ENCODE measurements around the gene RASA3.
A peak's percentile ranks its signal among the peaks of the same experiment; 100 is the strongest.

Gene RASA3

DNA sequence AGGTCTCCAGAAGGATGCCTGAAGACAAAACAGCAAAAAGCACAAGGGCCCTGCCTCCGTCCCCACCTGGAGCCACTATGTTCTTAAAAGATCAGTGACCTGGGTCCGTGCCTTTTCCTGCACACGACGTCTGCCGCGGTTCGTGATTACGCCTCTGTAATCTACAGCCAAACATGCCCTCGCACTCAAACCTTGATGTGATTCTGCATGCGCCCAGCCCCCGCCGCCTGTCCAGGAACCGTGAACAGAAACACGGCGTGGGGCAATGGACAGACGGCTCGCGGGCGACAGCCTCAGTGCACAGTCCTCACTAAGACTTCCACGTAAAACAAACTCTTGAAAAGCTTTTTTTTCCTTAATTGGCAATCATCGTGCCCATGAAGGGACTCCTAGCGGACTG, 174.1 kb downstream of the RASA3 start:
- no peak for DNase-seq

DNA sequence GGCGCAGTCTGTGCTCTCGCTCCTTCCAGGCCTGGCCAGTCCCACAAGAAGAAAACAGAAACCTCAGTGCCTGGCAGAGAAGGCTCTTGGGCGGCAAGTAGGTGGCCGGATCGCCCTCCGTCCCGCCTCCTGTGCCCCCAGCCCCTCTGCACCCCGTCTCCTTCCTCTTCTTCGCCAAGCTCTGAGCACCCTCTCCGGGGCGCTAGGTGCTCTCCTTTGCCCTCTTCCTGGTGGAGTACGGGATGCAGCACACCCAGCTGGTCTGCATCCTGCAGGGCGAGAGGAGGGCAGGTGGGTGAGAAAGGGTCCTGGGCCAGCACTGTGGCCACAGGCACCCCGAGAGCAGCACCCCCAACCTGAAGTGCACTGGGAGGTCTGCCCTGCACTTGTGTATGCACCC, 175.9 kb downstream of the RASA3 start:
- no peak for DNase-seq

DNA sequence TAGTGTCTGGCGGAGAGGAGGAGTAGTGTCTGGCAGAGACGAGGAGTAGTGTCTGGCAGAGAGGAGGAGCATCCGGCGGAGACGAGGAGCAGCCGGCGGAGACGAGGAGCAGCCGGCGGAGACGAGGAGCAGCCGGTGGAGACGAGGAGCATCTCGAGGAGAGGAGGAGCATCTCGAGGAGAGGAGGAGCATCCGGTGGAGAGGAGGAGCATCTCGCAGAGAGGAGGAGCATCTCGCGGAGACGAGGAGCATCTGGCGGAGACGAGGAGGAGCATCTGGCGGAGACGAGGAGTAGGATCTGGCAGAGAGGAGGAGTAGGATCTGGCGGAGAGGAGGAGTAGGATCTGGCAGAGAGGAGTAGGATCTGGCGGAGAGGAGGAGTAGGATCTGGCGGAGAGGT, 176.7 kb downstream of the RASA3 start:
- DNase-seq, result no peak

DNA sequence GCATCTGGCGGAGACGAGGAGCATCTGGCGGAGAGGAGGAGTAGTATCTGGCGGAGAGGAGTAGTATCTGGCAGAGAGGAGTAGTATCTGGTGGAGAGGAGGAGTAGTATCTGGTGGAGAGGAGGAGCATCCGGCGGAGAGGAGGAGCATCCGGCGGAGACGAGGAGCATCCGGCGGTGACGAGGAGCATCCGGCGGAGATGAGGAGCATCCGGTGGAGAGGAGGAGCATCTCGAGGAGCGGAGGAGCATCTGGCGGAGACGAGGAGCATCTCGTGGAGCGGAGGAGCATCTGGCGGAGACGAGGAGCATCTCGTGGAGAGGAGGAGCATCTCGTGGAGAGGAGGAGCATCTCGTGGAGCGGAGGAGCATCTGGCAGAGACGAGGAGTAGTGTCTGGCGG, 177.2 kb downstream of the RASA3 start:
- DNase-seq, result no peak

DNA sequence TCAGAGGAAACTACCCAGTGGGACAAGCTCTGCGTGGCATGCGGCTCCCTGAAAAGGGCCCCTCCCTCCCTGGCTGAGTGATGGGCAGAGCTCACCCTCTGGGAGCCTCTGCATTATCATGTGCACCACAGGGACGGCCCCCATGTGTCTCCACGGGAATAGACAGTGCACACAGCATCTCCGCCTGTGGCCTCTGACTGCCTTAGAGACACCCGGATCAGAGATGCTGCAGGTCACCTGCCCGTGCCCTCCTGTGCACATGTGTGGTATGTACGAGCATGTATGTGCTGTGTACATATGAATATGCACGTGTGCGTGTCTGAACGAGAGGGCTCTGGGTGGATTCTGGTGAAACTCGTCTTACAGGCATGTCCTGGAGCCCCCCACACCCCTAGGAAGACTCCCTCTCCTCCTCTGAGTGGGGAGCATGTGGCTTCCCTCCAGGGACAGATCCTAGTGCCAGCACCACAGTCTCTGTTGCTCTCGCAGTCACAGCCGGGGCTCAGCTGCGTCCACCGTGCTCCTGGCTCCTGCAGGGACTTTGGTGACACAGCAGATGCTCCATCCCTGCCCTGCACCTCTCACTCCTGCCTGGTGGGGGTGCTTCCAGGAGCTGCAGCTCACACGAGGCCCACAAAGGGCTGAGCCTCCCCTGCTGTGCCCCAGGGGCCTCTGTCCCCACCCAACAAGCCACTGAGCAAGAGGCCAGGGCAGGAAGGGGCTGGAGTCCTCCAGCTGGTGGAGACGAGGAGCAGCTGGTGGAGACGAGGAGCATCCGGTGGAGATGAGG, 178.2 kb downstream of the RASA3 start:
- DNase-seq, result no peak

DNA sequence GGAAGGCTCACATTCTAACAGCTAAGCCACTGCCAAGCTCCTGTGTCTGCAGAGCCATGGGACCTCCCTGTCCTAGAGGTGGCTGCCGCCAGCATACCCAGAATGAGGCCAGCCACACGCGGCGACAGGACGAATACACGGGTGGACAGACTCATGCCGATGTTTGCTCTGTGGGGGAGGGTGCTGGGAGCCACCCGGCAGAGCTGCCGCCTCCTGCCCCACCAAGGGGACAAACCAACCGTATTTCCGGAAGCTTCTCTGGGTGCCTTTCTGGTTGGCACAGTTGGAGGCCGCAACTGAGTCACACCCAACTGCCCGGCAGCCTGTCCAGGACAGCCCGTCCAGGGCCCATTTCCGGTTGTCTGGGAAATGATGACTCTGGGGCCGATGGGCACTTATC, 178.9 kb downstream of the RASA3 start:
- DNase-seq, result no peak

DNA sequence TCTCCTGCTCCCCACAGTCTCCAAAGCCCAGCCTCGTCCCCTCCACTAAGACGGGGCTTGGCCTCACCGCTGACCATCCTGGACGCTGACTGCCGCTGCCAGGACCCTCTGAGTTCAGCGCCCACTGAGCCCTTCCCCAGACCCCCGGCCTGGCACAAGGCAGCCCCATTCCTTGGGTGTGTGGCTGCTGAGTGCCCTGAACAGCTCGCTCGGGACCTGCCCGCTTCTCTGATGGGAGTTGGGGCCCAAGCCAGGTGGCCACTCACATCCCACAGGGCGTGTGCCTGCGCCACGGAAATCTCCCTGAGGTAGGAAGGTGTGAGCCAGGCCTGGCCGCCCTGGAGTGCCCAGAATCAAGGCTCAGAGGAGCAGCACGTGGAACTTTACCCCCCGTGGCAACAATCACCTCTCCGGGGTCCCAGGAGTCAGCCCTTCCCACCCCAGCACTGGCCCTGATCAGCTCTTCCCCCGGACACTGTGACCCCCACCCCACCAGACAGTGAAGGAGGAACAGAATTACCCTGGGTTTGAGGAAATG, 179.4 kb downstream of the RASA3 start:
- DNase-seq, result no peak

DNA sequence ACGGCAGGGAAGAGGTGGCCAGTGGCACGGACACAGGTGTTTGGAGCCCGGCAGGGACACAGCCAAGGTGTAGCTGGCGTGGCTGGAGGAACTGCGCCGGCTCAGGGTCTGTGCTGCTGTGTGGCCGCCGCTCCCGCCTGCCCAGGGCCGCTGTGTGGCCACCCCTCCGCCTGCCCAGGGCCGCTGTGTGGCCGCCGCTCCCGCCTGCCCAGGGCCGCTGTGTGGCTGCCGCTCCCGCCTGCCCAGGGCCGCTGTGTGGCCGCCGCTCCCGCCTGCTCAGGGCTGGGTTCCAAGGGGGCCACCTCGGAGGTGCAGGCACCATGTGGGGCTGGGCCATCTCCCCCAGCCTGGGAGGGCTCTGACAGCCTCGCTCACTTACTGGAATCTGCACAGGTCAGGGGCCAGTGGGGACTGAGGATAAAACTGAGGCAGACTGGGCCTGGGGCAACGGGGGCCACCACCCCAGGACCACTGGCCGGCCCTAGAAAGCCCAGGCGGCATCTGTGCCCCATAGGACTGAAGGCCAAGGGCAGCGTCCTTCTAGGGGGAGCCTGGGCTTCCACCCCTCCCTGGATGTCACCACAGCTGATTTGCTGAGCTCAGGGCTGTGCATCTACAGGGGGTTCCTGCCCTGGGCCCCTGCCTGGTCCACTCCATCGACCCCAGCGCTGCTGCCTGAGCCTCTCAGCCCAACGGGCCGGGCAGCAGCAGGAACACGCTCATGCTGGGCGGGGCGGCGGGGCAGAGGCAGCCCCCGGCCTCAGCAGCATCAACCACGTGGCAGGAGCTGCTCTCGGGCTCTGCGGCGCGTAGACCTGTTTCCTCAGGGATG, 180.1 kb downstream of the RASA3 start:
- no peak for DNase-seq

DNA sequence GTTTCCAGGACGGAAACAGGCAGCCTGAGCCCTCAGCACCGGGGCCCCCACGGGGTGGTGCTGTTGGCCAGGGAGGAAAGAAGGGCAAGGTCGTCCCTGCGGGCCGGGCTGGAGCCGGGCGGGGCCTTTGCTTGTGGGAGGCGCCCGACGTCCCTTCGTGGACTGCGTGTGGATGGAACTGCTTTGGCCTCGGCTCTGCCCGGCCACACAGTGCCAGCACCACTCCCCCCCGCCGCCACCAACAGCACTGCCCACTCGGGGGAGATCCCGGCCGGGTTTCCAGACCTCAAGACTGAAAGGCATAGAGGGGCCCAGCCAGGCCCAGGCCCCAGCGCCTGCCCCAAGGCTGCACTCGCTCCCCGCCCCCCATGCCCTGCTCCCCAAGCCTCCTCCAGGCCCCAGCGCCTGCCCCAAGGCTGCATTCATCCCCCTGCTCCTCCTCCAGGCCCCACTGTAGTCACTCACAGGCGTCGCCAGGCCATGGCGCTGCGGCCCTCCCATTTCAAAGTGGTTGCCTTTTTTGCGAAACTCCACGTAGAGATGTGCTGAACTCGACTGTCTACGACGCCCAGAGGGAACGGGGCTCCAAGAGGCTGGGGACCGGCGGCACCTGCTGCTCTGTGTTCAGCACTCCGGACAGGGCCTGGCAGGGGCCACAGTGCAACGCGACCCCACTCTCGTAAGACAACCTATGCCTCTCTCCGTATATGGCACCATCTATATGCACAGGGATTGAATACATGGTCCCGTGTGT, 181.0 kb downstream of the RASA3 start:
- DNase-seq, result peak; percentile 53

DNA sequence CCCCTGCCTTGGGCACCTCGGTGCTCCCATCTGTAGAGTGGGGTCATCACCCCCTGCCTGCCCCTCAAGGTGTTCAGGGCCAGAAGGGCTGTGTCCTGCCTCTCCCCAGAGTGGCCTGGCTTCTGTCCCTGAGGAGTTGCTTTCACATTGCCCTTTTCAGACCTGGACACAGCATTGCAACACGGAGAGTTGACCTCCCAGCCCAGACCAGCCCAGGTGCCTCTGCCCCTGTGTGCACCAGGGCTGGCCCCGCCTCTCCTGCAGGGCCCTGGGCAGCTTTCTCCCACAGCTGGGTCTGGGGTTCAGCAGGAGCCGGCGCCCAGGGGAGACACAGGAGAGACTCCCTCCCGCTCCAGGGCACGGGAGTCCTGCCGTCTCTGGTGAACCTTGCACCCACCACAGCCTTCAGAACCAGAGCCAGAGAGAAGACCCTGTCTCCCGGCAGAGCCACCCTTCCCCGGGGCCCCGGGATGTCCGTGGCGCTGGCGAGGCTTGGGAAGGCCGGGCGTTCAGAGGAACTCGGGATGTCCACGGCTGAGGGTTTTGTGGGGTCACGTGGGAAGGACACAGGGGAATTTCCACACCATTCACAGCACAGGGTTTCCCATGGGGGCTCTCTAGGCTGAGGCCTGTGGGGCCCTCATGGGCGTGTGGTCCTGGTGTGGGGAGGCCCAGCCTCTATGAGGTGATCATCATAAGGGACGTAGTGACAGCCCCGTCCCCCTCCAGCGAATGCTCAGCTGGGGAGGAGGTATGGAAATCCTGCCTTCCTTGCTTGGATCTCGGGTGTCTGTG, 181.8 kb downstream of the RASA3 start:
- DNase-seq, result no peak

DNA sequence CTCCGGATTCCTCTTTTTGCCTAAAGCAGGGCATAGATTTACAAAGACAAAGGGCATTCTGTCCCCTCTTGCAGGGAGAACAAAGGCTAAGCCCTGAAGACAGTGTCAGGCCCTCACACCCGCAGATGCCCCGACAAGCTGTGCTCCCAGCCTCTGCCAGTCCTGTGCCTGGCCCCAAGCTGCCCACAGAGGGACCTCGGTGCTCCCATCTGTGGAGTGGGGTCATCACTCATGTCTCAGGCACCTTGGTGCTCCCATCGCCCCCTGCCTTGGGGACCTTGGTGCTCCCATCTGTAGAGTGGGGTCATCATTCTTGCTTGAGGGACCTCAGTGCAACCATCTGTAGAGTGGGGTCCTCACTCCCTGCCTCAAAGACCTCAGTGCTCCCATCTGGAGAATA, 182.9 kb downstream of the RASA3 start:
- no peak for DNase-seq

DNA sequence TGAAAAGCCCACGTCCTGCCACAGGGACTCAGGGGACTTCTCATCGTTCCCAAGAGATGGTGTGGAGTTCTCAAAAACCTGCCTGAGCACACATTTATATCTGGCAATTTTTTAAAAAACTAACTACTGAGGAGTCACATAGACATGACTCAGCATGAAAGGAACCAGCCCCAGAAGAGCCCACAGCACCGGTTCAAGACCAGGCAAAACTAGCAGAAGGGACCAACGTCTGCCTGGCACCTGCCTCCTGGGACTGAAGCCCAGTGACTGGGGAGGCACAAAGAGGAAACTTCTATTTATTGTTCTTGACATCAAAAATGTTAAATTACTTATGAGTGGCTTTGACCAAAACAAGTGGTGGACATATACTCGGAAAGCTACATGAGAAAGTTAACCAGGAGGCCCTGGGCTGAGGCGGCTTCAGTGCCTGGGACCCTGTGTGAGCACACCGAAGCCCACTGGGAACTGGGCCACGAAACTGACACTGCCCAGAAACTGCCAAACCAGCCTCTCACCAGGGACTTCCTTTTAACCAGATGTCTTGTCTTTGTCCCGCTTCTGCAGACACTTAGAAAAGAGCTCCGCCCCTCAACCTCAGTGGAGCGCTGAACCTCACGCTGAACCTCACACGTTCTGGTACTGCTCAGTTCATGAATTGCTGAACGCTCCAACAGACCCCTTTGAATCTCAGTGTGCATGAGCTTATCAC, 184.2 kb downstream of the RASA3 start:
- DNase-seq, result no peak

DNA sequence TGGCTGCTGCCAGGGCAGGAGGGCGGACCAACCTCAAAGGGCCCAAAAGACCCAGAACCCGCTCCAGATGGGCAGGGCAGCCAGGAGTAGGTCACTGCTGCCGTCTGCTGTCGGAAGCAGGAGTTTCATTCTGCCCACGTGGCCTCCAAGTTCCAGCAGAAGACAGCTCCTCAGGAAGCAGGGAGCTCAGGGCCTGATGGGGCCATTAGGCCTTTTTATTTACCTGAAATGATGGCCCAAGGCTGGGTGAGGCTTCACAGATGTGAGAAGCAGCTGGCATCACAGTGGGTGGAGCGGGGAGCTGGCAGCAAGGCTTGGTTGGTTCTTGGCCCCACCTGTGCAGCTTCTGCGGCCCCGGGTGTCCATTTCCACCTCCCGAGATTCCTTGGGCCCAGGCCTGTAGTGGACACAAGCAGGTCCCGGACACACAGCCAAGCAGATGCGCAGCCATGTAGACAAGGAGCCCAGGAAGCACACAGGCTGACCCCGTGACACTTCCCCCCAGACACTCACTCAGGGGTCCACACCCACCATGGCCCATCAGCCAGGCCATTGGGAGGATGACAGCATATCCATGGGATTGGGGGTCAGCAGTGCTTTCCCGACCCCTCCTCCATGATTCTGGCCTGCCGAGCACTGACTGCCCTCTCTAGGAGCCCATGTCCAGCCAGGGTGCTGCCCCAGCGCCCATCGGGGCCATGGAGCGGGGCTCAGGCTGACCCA, 185.0 kb downstream of the RASA3 start:
- DNase-seq, result no peak

DNA sequence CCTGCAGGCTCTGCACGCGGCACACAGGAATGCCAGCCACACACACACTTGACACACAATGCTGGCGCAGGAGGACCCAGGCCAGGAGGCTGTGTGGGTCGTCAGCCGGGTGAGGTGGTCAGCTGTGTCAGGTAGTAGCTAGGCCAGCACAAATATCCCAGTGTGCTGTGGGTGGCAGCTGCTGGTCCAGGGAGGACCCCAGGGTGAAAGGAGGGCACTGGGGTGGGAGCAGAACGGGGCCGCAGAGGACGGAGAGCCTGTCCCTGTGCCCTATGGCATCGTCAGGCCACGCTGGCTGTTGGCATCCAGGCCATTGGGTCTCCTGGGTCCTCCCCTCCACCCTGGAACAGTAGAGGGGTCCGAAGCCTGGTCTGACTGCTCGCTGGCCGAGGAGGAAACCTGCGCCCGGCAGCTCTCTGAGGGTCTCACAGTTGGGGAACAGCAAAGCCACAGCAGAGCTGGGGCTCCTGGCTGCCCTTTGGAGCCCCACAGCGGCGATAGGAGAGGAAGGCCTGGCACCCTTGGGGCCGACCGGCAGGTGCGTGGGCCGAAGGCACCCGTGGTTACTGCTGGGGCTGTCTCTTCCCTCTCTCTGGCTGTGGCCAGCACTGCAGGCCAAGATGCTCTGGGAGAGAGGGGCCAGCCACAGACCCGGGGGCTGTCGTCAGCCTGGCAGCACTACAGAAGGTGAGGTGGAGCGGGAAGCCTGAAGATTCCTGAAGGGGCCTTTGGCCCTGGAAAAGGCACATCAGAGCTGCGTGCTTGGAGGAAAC, 185.8 kb downstream of the RASA3 start:
- no peak for DNase-seq

DNA sequence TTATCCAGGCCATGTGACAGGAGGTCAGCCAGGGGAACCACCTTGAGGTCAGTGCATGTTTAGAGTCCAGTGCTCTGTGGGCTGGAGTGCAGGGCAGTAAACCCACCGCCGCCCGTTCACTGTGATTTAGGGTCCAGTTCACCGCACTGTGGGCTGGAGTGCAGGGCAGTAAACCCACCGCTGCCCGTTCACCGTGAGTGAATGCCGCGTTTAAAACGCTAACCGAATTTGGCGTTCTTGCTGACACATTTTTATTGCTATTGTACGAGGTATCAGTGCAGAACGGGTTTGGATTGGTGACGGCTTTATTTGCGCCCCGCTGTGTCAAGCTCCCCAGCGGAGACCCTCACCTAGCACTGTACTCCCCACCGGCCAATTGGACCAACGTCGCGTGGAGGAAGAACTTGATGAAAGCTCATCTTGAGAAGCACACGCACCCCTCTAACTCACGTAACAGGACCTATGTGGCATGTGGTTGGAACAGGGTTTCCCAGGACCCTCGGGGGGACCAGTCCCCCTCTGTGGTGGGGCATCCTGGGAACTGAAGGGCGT, 186.5 kb downstream of the RASA3 start:
- no peak for DNase-seq

DNA sequence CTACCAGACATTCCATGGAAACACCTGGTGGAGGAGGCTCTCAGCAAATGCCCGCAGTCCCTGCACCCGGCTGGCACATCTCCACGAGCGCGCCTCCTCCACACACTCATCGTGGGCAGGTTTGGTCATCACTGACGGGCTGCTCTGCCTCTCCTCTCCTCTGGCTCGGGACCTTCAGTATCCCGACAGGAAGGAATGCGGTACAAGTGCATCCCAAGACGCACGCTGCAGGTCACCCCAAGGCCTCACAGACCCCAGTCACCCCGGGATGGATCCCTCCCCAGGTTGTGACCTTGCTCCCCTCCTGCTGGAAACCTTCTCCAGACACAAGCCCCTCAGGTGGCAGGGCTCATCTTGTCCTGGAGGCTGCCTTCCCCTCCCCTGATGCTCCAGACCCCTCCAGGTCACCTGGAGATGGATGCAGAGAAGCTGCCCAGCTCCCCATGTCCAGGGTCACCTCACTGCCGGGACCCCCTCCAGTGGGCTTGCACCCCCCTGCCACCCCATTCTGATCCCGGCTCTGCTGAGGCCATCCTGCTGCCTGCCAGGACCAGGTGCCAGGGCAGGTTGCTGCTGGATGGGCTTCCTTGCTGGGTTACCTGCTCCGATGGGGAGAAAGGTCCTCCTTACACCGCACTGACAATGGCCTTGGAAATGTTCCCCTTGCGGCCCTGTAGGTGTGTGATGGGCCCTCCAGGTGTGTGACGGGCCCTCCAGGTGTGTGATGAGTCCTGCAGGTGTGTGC, 188.4 kb downstream of the RASA3 start:
- DNase-seq, result no peak

DNA sequence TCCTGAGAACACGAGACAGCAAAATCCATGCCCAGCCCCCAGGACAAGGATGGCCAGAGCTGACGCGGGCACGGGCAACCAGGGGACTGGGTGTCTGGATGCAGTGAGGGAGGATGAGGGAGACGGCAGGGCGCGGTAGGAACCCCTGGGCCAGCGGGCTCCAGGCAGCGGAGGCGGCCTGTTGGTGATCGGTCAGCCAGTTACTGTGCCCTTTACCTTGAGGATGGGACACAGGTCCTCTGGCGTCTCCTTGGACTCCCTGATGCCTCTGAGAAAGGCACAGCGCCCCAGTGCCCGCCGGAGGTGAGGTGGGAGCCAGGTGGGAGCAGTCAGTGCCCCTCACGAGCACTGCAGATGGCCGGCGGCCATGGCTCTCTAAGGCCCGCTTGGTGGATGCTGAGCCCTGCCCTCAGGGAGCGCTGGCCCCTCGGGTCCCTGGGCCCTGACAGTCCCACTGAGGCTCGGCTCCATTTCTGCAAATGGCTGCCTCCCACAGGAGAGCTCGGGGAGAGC, 189.8 kb downstream of the RASA3 start:
- no peak for DNase-seq

DNA sequence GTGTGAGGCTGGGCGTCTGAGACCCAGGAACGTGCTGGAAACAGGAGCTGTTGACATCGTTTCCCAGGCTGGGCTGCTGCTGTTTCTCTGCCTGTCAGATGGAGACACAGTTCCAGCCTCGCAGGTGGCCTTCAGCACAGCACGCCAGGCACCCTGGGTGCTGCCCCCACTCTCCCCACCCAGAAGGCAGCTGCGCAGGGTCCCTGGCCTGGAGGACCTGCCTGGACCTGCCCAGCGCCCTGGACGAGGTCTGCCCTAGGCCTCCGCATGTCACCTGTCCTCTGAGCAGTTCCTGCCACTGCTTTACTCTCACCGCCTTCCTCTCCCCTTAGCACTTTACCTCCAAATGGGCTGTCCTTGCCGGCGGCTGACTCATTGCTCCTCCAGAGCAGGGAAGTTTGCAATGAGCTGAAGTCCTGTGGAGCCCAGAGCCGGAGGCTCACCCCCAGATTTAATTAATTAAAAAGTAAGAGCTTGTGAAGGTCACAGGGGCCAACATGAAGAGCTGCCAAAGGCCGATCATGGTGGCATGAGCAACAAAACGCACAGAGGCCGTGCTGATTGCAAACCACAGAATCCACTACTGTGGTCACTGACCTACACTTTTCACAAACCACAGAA, 190.7 kb downstream of the RASA3 start:
- no peak for DNase-seq

DNA sequence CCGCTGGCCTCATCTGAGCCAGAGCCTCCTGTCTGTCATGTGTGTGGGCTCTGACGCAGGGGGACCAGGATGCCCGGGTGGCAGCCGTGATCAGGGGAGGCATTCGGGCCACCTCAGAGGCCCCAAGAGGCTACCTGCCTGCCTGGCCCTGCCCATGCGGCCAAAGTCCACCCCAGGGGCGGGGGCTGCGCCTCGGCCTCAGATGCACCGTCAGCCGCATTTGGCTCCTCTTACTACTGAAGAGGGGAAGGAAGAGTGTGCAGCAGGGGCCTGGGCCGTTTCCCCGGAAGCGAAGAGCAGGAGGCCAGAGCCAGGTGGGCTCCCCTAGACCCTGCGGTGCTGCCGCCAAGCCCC, 192.5 kb downstream of the RASA3 start:
- no peak for DNase-seq
